GM18505 (cell line): ENCODE measurements around the gene CROCC.

Experiments used
- ATAC-seq: cut with Tn5 transposase; IDR thresholded peaks from one replicate; pipeline ENCODE4 v1.9.1; 2021; ENCODE audit not compliant: unreplicated experiment
- POLR2A ChIP-seq: IDR thresholded peaks from 4 replicates; pipeline ENCODE4 v1.6.1; 2011; ENCODE audit warnings: borderline replicate concordance; ENCODE audit not compliant: insufficient read depth, insufficient read length; ENCODE audit errors: extremely low read depth

The CROCC gene

DNA sequence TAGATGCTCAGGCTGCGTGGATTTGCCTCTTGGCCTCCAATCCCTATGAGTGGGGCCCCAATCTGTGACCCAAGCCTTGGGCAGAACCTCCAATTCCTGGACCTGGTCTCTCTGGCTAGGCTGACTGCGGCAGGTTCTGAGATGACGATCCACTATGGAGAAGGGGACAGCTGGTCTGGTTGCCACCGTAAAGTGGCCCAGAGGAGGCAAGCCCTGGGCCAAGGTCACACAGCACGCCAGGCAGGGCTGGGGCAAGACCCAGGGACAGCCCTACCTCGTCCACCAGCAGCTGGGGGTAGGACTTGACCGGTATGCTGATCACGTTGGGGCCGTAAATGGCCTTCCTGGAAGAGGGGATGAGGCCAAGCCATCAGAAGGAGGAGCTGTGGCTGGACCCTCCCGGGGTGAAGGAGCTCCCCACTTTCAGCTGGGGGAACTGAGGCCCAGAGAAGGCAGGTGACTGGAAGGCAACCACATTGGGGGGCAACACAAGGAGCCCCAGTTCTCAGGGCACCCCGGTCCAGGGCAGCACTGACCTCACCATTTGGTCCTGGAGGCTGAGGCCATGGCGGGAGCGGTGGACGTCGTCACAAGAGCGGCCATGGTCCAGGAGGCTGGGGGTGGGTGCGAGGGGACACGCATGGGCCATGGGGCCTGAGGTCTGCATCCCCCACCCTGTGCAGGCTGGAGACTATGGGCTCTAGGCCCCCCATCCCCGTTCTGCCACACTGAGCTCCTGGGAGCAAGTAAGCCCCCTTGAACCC, 80.2 kb downstream of the CROCC start:
- no peak for TF ChIP-seq POLR2A
- ATAC-seq: no peak

DNA sequence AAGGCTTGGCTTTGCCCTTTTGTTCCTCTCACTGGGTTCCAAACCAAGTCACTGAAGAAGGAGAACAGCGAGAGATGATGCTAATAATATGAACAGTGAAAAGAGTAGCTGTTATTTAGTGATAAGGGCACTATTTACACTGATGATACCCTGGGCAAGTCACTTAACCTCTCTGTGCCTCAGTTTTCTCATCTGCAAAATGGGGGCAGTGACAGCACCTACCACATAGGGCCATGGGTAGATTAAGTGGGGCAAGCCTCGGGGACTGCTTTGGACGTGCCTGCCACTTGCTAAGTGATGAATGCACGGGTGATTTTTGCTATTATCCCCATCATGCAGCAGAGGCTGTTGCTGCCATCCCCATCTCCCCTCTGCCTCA, 80.8 kb downstream of the CROCC start:
- no peak for ATAC-seq
- no peak for TF ChIP-seq POLR2A

DNA sequence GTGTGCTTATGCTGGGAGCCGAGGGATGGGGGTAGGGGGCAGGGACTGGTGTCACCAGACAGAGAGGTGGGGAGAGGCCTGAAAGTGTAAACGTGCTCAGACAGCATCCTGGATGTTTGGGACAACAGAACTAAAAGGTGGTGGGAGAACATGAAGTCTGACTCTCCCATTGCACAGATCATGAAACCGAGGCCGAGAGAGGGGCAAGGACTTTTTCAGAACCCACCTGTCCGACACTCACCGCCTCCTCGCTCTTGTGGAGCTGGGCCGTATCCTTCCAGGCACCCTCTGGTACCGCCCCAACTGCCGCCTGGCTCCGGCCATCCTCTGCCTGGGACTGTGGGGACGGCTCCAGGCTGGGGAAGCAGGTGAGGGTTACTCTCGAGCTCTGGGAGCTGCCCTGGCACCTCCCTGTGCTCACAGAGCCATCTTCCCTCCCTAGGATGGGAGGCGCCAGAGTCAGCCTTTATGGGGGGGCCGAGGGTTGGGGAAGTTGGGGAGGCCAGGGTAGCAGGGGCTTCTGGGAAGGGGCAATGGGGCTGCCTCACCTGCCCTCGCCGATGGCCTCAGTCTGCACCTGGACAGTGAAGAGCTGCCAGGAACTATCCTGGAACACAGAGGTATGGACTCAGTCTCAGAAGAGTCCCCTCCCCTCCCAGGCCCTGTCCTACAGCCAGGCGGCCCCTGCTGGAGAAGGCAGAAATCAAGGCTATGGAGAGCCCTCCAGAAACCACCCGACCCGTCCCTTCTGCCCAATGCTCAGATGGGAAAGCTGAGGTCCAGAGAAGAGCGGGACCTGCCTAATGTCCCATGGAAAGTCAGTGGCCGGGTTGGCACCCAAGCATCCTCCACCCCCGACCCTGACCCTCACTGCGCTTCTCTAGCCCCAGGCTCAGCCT, 83.0 kb downstream of the CROCC start:
- no peak for TF ChIP-seq POLR2A
- ATAC-seq: no peak

DNA sequence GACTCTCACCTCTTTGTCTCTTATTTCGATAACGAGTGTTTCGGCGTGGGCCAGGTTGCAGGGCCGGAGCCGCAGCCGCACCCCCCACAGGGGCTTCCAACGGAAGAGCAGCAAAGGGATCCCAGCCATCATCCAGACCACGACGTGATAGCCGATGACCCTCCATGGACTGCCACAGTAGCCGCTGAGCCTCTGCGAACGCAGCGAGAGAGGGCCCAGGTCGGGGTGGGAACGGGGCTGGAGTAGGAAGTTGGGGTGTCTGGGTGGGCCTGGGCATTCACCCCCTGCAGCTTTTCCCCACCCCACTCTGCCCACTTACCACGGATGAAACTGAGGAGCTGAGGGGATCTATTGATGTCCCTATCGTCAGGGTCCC, 83.6 kb downstream of the CROCC start:
- TF ChIP-seq POLR2A: no peak
- no peak for ATAC-seq

- no peak for TF ChIP-seq POLR2A
- no peak for ATAC-seq
These were observed 85.4 kb downstream of the CROCC start for GRCh38 chr1:17007121-17007520.

DNA sequence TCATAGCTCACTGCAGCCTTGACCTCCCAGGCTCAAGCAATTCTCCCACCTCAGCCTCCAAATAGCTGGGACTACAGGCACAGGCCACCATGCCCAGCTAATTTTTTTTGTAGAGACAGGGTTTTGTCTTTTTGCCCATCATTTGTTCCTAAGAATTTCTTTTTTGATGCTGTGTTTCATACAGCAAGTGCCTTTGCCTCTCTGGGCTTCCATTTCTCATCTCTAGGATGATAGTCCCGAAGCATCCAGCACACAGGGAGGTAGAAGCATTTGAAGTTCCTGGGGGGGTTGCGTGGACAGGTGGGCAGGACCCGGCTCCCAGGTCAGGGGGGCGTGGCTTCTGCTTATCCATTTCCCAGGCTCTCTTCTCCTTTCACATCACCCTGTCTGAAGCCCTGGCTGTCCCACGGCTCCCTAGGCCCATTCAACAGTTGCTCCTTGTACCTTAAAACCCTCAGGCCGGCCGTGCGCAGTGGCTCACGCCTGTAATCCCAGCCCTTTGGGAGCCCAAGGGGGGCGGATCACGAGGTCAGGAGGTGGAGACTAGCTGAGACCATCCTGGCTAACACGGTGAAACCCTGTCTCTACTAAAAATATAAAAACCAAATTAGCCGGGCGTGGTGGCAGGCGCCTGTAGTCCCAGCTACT, 86.6 kb downstream of the CROCC start:
- no peak for ATAC-seq
- no peak for TF ChIP-seq POLR2A

- ATAC-seq: no peak
- TF ChIP-seq POLR2A: no peak
These were observed 88.0 kb downstream of the CROCC start for GRCh38 chr1:17009706-17010105.

DNA sequence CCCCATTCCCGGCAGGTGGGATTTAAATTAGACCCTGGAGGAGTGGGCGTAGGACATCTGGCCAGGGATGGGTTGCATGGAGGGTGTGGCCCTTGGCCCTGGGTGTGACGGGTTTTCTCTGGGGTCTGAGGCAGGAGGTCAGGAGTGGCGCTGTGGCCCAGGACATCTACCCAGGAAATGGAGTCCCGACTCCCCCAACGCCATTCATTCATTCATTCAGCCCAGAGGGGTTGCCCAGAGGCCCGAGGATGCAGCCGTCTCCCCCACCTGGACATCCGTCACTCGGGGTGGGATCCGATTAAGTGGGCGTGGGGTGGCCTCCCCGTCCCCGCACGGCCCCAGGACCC, 89.3 kb downstream of the CROCC start:
- no peak for ATAC-seq
- TF ChIP-seq POLR2A: no peak

DNA sequence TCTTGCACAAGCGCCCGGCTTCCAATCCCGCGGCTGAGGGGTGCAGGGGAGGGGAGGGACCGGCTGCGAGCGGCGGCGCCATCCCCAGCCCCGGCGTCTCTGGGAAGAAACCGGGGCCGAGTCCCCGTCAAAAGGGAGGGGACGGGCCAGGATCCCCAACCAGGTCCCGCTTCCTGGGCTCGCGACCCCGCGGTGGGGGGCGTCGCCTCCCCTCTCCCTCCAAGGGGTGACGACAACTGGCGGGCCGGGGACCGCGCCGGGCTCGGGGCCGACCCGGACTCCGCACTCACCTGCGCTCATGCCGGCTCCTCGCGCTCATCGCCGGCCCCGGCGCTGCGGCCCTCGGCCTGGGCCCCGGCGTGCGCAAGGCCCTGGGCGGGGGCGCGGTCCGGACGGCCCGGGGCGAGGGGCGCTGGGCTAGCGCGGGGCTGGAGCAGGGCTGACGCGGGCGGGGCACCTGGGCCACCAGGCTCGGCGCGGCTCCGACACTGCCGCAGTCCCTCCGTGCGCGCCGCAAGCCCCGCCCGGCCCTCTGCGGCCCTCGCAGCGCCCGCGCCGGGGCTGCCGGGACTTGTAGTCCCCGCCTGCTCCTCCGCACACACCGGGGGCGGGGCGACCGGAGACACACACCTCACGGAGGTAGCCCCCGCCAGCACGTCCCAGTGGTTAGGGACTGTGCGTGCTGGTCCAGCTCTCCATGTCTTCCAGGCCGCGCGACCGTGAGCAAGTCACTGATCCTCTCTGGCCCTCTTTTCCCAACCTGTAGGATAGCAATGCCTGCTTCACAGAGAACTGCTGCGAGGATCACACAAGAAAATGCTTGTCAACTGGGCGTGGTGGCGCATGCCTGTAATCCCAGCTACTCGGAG, 89.9 kb downstream of the CROCC start, which contains the start of gene ATP13A2:
ATP13A2 (minus strand) TSS at position 490 of the 869 bp plus-strand sequence; CDS start at position 300, 190 bp downstream.
- ATAC-seq: peak; percentile 86
- TF ChIP-seq POLR2A: no peak

GRCh38 chr1:17012775-17013490, 91.2 kb downstream of the CROCC start:
- no peak for ATAC-seq
- no peak for TF ChIP-seq POLR2A

DNA sequence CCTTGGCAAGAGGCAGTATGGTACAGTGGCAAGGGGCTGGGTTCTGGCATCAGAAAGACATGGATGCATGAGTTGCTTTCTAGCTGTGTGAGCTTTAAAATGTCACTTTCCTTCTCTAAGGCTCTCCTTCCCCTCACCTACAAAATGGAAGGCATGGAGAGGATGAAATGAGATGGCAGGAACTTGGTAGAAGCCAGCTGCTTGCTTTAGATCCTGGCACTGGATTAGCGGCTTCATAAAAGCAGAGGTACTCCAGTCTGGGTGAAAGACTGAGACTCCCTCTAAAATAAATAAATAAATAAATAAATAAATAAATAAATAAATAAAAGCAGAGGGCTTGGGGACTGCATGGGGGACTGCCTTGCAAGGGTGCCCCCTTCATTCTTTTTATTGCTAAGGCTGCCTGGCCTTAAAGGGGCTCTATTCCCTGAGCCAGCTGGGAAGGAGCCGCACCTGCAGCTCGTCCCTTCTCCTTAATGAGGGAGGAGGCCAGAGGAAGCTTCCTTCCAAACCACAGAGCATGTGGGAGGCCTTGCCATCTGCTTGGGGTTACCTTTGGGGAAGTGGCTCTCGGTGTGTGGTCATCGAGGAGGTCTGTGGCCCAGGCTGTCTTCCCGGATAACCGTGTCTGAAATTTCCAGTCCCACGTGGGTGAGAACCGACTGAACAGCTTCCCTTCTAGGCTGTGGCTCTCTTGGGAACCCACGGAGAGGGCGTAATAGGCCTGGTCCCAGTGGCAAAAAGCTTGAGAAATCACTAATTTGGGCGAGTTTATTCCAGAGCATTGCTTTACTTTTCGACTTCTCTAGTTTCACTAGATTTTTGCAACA, 92.0 kb downstream of the CROCC start:
- ATAC-seq: no peak
- no peak for TF ChIP-seq POLR2A
